Keratinocyte (primary cell): Measurements from ENCODE around the gene SPCS3. TPM values are rescaled to one million over a fixed set of nuclear protein-coding genes. Genes with fewer than 3 reads are reported as not detected.

Experiments
- DNase-seq: peaks from one replicate; pipeline ENCODE4 v3.0.0-alpha.2; 2011; ENCODE audit warnings: low read depth, missing footprints, low spot score
- FAIRE-seq: peaks from 2 replicates; lab custom pipeline; 2011; peaks lifted over from hg19 to GRCh38; lab: Jason Lieb, UNC
- H2AFZ ChIP-seq: 2 replicates; pipeline ENCODE4 v1.6.0; 2012; ENCODE audit warnings: low read length, control low read depth, inconsistent platforms; ENCODE audit not compliant: control insufficient read depth
- H3K27ac ChIP-seq: 2 replicates; pipeline ENCODE4 v1.5.1; 2011; ENCODE audit warnings: low read length; ENCODE audit not compliant: control insufficient read depth, insufficient read depth
- H3K27me3 ChIP-seq: 3 replicates; pipeline ENCODE4 v1.6.0; 2011; ENCODE audit warnings: low read length; ENCODE audit not compliant: control insufficient read depth, insufficient read depth; ENCODE audit errors: extremely low read depth
- H3K36me3 ChIP-seq, 2 experiments: 2 replicates in 1 of 2; 3 replicates in 1 of 2; pipeline ENCODE4 v1.5.1; 2011; ENCODE audit warnings: low read length in 2 of 2, mild to moderate bottlenecking in 1 of 2; ENCODE audit not compliant: control insufficient read depth in 2 of 2, insufficient read depth in 2 of 2; ENCODE audit errors: extremely low read depth in 1 of 2
- H3K4me1 ChIP-seq: 3 replicates; pipeline ENCODE4 v1.5.1; 2011; ENCODE audit warnings: low read length; ENCODE audit not compliant: control insufficient read depth, insufficient read depth; ENCODE audit errors: extremely low read depth
- H3K4me2 ChIP-seq: 3 replicates; pipeline ENCODE4 v1.6.0; 2011; ENCODE audit warnings: low read depth, low read length; ENCODE audit not compliant: control insufficient read depth, insufficient read depth; ENCODE audit errors: extremely low read depth
- H3K4me3 ChIP-seq, 3 experiments: fragments of 200-600 bp in 1 of 3; sonication (generic) in 1 of 3; 2 replicates in 2 of 3; 3 replicates in 1 of 3; pipeline ENCODE4 v1.5.1; 2011 to 2016; ENCODE audit warnings: low read length in 3 of 3, mild to moderate bottlenecking in 3 of 3, control low read depth in 2 of 3, inconsistent platforms in 1 of 3, low read depth in 1 of 3, mixed read lengths in 1 of 3, mixed run types in 1 of 3, moderate library complexity in 1 of 3; ENCODE audit not compliant: control insufficient read depth in 2 of 3, insufficient read depth in 2 of 3; ENCODE audit errors: extremely low read depth in 1 of 3
- H3K79me2 ChIP-seq: 2 replicates; pipeline ENCODE4 v1.6.0; 2012; ENCODE audit warnings: low read length; ENCODE audit not compliant: control insufficient read depth, insufficient read depth
- H3K9ac ChIP-seq: 3 replicates; pipeline ENCODE4 v1.6.0; 2011; ENCODE audit warnings: low read length; ENCODE audit not compliant: control insufficient read depth, insufficient read depth; ENCODE audit errors: extremely low read depth
- H3K9me1 ChIP-seq: 3 replicates; pipeline ENCODE4 v1.6.0; 2011; ENCODE audit warnings: low read length; ENCODE audit not compliant: control insufficient read depth, insufficient read depth; ENCODE audit errors: extremely low read depth
- H3K9me3 ChIP-seq: 2 replicates; pipeline ENCODE4 v1.5.1; 2012; ENCODE audit warnings: low read depth, low read length; ENCODE audit not compliant: control insufficient read depth
- H4K20me1 ChIP-seq: 3 replicates; pipeline ENCODE4 v1.6.0; 2011; ENCODE audit warnings: low read length; ENCODE audit not compliant: control insufficient read depth, insufficient read depth; ENCODE audit errors: extremely low read depth
- EZH2 ChIP-seq: IDR thresholded peaks from one replicate; pipeline ENCODE4 v1.6.1; 2012; ENCODE audit warnings: inconsistent platforms, mild to moderate bottlenecking, low read length, moderate library complexity
- dilution Hi-C: fragments of 300-500 bp; cut with MboI; formaldehyde crosslinking; loops from one replicate; pipeline ENCODE4 v1.7.0; 2020; ENCODE audit warnings: low sequenced_read_pairs; ENCODE audit not compliant: extremely low pct_ligation_motif_present
- polyA plus RNA-seq, 5 experiments: library from polyadenylated mRNA; depleted of rRNA in 3 of 5; stranded (reverse) in 3 of 5; stranded (forward) in 1 of 5; unstranded in 1 of 5; fragments of >200 nt; gene quantifications; 1 replicate in 1 of 5; 2 replicates in 3 of 5; 3 replicates in 1 of 5; pipeline versions ENCODE4 v1.2.1 to v1.2.3, GENCODE V29; 2011 to 2012; ENCODE audit warnings: missing spikeins in 2 of 5, low read depth in 1 of 5, low replicate concordance in 1 of 5
- TF ChIP-seq, protein P1 (sequence below), 3 experiments: IDR thresholded peaks in 1 of 3; conservative IDR thresholded peaks in 1 of 3; optimal IDR thresholded peaks in 1 of 3; 2 replicates in 2 of 3; 3 replicates in 1 of 3; pipeline versions ENCODE3 to v1.5.1; 2011; ENCODE audit warnings: low read length in 3 of 3, mild to moderate bottlenecking in 3 of 3, moderate library complexity in 2 of 3, control low read depth in 1 of 3, inconsistent platforms in 1 of 3; ENCODE audit not compliant: insufficient read depth in 2 of 3; ENCODE audit errors: extremely low read depth in 1 of 3

Gene SPCS3
- polyA plus RNA-seq, 1 donor (not counting 4 experiments of a cell fraction or from before 2014, with no cell fraction given), result 59.3 TPM

DNA sequence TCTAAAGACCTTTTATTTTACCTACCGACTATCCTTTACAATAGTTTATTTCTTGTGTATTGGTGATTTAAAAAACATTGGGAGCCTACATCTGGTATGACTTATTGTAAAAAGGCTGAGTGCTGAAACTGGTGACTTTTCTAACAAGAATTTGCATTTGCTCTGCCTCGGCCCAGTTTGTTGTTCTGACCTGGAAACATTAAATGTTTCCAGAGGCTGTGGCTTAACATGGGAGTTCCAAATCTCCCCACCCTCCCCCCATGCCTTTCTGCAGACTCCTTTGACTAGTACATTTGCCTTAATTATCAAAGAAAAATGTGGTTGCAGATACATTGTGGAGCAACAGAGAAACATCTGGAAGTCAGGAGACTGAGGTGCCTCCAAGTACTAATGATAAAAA is 39.8 kb downstream of the SPCS3 start:
- H3K27ac ChIP-seq, result no peak overlapping the region
- DNase-seq (no peak), FAIRE-seq (no peak)
- H4K20me1 ChIP-seq, result no peaks in the 10 kb centered on the region
- H3K4me3 ChIP-seq, result no peak overlapping the region
- no peaks in the 10 kb centered on the region for H3K9me3 ChIP-seq
- no peak for TF ChIP-seq EZH2
- TF ChIP-seq, protein P1, sequence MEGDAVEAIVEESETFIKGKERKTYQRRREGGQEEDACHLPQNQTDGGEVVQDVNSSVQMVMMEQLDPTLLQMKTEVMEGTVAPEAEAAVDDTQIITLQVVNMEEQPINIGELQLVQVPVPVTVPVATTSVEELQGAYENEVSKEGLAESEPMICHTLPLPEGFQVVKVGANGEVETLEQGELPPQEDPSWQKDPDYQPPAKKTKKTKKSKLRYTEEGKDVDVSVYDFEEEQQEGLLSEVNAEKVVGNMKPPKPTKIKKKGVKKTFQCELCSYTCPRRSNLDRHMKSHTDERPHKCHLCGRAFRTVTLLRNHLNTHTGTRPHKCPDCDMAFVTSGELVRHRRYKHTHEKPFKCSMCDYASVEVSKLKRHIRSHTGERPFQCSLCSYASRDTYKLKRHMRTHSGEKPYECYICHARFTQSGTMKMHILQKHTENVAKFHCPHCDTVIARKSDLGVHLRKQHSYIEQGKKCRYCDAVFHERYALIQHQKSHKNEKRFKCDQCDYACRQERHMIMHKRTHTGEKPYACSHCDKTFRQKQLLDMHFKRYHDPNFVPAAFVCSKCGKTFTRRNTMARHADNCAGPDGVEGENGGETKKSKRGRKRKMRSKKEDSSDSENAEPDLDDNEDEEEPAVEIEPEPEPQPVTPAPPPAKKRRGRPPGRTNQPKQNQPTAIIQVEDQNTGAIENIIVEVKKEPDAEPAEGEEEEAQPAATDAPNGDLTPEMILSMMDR (optimal IDR thresholded peaks at IDR 0.05 in 1 of 3, IDR thresholded peaks at IDR 0.05 in 1 of 3, conservative IDR thresholded peaks at IDR 0.05 in 1 of 3; ENCODE audit: extremely low read depth in 1 of 3, insufficient read depth in 2 of 3, low read length in 3 of 3), result no peak
- peaks cover 2% of the 10 kb centered on the region for H3K4me1 ChIP-seq
- H2AFZ ChIP-seq, result no peak overlapping the region
- H3K79me2 ChIP-seq, result no peaks in the 10 kb centered on the region
- H3K27me3 ChIP-seq, result no peaks in the 10 kb centered on the region
- no peak overlapping the region for H3K9ac ChIP-seq
- dilution Hi-C loops, result no loop called here
- no peaks in the 10 kb centered on the region for H3K36me3 ChIP-seq
- no peaks in the 10 kb centered on the region for H3K9me1 ChIP-seq
- H3K4me2 ChIP-seq, result no peak overlapping the region

- no peaks in the 10 kb centered on the region for H3K27me3 ChIP-seq
- no peak overlapping the region for H2AFZ ChIP-seq
- H3K36me3 ChIP-seq, result no peaks in the 10 kb centered on the region
- no peak overlapping the region for H3K27ac ChIP-seq
- H3K4me1 ChIP-seq, result peaks cover 2% of the 10 kb centered on the region
- TF ChIP-seq, protein P1 (optimal IDR thresholded peaks at IDR 0.05 in 1 of 3, IDR thresholded peaks at IDR 0.05 in 1 of 3, conservative IDR thresholded peaks at IDR 0.05 in 1 of 3; ENCODE audit: extremely low read depth in 1 of 3, insufficient read depth in 2 of 3, low read length in 3 of 3), result no peak
- no peak for TF ChIP-seq EZH2
- no peaks in the 10 kb centered on the region for H4K20me1 ChIP-seq
- H3K79me2 ChIP-seq, result no peaks in the 10 kb centered on the region
- H3K9me1 ChIP-seq, result no peaks in the 10 kb centered on the region
- no peak overlapping the region for H3K4me2 ChIP-seq
- FAIRE-seq (peak; percentile 55), DNase-seq (no peak)
- no peak overlapping the region for H3K9ac ChIP-seq
- no peak overlapping the region for H3K4me3 ChIP-seq
- H3K9me3 ChIP-seq, result no peaks in the 10 kb centered on the region
- dilution Hi-C loops, result no loop called here
Measured at GRCh38 chr4:176360446-176360845, 40.7 kb downstream of the SPCS3 start.
